ENCODE results near the gene COBL.

DNA sequence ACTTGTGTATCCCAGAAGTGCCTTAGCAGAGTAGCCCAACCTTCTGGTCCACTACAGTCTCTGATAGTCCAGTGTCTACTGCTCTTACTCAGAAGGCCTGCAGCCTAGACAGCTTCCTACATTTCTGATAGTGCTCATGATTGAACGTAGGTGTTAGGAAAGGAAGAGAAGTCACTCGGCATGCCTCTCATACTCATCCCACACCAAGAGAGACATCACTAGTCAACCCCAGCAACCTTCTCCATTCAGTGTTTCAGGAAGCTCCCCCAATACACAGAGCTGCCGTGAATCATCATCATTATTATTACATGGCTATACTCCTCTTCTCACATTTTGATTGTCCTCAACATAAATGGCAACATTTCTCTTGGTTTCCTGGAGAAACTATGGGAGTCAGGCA, 166.4 kb downstream of the COBL start:
- TF ChIP-seq, protein P1, sequence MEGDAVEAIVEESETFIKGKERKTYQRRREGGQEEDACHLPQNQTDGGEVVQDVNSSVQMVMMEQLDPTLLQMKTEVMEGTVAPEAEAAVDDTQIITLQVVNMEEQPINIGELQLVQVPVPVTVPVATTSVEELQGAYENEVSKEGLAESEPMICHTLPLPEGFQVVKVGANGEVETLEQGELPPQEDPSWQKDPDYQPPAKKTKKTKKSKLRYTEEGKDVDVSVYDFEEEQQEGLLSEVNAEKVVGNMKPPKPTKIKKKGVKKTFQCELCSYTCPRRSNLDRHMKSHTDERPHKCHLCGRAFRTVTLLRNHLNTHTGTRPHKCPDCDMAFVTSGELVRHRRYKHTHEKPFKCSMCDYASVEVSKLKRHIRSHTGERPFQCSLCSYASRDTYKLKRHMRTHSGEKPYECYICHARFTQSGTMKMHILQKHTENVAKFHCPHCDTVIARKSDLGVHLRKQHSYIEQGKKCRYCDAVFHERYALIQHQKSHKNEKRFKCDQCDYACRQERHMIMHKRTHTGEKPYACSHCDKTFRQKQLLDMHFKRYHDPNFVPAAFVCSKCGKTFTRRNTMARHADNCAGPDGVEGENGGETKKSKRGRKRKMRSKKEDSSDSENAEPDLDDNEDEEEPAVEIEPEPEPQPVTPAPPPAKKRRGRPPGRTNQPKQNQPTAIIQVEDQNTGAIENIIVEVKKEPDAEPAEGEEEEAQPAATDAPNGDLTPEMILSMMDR (conservative IDR thresholded peaks at IDR 0.05; ENCODE audit: low read depth, low read length), result no peak
- TF ChIP-seq EZH2phosphoT487 (IDR thresholded peaks at IDR 0.05; ENCODE audit: borderline replicate concordance, low read length), result no peak
- TF ChIP-seq EZH2 (IDR thresholded peaks at IDR 0.05; ENCODE audit: low read length, unreplicated experiment), result no peak

Data from PC-3 (cell line).